Measurements from ENCODE around the gene CCDC158. TPM values are rescaled to one million over a fixed set of nuclear protein-coding genes. Genes with fewer than 3 reads are reported as not detected.

CCDC158 gene
- total and polyA plus RNA-seq, 11 donors, result 0.01 to 0.75 (median 0.23) TPM; not detected in 2

DNA sequence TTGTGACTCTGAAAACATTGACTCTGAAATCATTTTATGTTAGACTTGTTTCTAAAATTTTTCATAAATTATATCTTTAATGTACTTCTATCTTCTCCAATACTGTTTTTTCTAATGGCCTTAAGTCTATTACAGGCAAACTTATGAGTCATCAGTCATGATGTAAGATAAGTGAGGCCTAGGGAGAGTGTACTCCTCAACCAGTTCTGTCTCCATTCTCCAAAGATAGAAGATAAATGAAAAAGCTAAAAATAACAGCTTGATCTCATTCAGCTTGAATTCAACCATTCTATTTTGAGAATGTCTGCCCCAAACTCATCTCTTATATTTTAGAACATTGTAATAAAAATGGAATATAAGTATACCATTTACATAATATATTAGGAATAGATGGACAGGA lies 79.9 kb downstream of the CCDC158 start:
- peak; percentile 74 to 96 (median 90) for ATAC-seq
- H3K9me3 ChIP-seq, result no peaks in the 10 kb centered on the region
- intact Hi-C loops (cut with DNase I), result loop anchor here in 1 of 10 donors (1.0 kb wide), 1 partner anchor 33 kb away; no protein-coding TSS in a partner anchor
- TF ChIP-seq, protein P1, sequence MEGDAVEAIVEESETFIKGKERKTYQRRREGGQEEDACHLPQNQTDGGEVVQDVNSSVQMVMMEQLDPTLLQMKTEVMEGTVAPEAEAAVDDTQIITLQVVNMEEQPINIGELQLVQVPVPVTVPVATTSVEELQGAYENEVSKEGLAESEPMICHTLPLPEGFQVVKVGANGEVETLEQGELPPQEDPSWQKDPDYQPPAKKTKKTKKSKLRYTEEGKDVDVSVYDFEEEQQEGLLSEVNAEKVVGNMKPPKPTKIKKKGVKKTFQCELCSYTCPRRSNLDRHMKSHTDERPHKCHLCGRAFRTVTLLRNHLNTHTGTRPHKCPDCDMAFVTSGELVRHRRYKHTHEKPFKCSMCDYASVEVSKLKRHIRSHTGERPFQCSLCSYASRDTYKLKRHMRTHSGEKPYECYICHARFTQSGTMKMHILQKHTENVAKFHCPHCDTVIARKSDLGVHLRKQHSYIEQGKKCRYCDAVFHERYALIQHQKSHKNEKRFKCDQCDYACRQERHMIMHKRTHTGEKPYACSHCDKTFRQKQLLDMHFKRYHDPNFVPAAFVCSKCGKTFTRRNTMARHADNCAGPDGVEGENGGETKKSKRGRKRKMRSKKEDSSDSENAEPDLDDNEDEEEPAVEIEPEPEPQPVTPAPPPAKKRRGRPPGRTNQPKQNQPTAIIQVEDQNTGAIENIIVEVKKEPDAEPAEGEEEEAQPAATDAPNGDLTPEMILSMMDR (IDR thresholded peaks at IDR 0.05), result no peak
- H3K4me3 ChIP-seq, result no peak overlapping the region
- no peaks in the 10 kb centered on the region for H3K36me3 ChIP-seq
- H3K27me3 ChIP-seq, result no peaks in the 10 kb centered on the region
- H3K27ac ChIP-seq, result peak overlapping the region in 8 of 12 donors; percentile 2 to 62 (median 50)
- peaks cover 0 to 18% (median 5%) of the 10 kb centered on the region in 12 donors for H3K4me1 ChIP-seq
- no peak for DNase-seq

DNA sequence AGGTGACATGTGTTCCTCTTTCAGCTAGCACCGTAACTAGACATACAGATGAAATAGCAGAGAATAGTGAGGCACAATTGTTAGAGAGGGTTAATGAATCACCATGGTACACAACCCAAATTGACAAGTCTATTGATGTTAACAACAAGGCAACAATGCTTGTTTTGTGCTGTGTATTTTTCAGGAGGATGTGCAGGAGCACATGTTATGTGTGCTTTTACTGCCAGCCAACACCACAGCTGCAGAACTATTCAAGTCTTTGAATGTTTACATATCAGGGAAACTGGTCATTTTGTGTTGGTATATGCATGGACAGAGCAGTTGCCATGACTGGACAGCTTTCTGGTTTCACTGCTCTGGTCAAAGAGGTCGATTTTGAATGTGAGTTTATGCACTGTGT lies 81.6 kb downstream of the CCDC158 start:
- Histone ChIP-seq H3K27ac (no peak overlapping the region), H3K27me3 (no peaks in the 10 kb centered on the region), H3K4me1 (peaks cover 0 to 18% (median 5%) of the 10 kb centered on the region in 12 donors), H3K36me3 (no peaks in the 10 kb centered on the region), H3K9me3 (no peaks in the 10 kb centered on the region), H3K4me3 (no peak overlapping the region)
- TF ChIP-seq, protein P1 (IDR thresholded peaks at IDR 0.05), result no peak
- no peak for TF ChIP-seq POLR2A (IDR thresholded peaks at IDR 0.05)
- ATAC-seq (no peak), DNase-seq (no peak)
- intact Hi-C loops (cut with DNase I), result no loop called here
- 67 to 74% (median 70%) methylated on average over 2 of the region's 2 CpGs for WGBS, 4 donors

DNA sequence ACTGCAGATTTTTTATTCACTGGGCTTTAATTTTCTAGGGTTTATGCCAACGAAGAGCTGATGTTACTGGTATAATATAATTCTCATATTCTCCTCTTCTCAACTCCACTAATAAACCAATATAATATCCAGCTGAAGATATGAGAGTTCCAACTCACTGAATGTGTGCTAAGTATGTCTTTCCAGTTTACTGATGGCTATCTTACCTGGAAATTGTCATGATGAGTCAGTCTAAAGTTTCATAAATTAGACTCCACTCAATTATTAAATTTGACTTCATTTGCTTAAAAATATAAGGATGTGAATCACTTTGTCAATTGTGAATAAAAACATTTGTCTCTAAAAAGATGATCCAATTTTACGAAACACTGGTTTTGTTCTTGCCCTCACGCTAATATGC lies 86.1 kb downstream of the CCDC158 start:
- no peak overlapping the region for H3K4me3 ChIP-seq
- DNase-seq (no peak), ATAC-seq (no peak)
- no peaks in the 10 kb centered on the region for H3K9me3 ChIP-seq
- TF ChIP-seq, protein P1 (IDR thresholded peaks at IDR 0.05), result no peak
- no peak for TF ChIP-seq POLR2A (IDR thresholded peaks at IDR 0.05)
- H3K36me3 ChIP-seq, result no peaks in the 10 kb centered on the region
- no peaks in the 10 kb centered on the region for H3K27me3 ChIP-seq
- no peaks in the 10 kb centered on the region for H3K4me1 ChIP-seq
- 75 to 83% (median 78%) methylated on average over 3 of the region's 3 CpGs for WGBS, 4 donors
- no peak overlapping the region for H3K27ac ChIP-seq
- intact Hi-C loops (cut with DNase I), result no loop called here

DNA sequence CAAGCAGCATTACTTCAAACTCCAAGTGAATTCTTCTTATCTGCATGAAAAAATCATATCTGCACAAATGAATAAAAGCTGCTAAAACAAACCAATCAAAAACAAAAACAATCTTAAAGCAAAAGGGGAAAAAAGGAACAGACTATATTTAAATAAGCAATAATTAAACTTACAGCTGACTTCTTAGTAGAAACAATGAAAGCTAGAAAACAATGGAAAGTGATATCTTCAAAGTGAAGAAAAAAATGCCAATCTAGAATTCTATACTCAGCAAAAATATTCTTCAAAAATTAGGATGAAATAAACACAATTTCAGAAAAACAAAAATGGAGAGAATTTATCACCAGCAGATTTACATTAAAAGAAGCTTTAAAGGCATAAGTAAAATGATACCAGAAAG lies 94.4 kb downstream of the CCDC158 start:
- no peak overlapping the region for H3K4me3 ChIP-seq
- H3K27ac ChIP-seq, result no peak overlapping the region
- ATAC-seq, result no peak
- no peak for DNase-seq
- peaks cover 0 to 37% (median 14%) of the 10 kb centered on the region in 12 donors for H3K9me3 ChIP-seq
- no peaks in the 10 kb centered on the region for H3K27me3 ChIP-seq
- no peaks in the 10 kb centered on the region for H3K4me1 ChIP-seq
- no peaks in the 10 kb centered on the region for H3K36me3 ChIP-seq
- TF ChIP-seq, protein P1 (IDR thresholded peaks at IDR 0.05), result no peak
- TF ChIP-seq POLR2A (IDR thresholded peaks at IDR 0.05), result no peak
- intact Hi-C loops (cut with DNase I), result no loop called here

All from heart left ventricle (tissue), 16 donors.